HepG2 (cell line): ENCODE data around the gene GPR15.

ENCODE experiments used
- CTCF ChIP-seq: sonication (generic); formaldehyde crosslinking; IDR thresholded peaks from 2 replicates; pipeline ENCODE4 v1.5.0; 2020; ENCODE audit warnings: mild to moderate bottlenecking, missing genetic modification reagents, moderate library complexity
- ETV5 ChIP-seq: IDR thresholded peaks from 2 replicates; pipeline ENCODE4 v1.6.1; 2018; ENCODE audit warnings: missing biosample characterization, missing genetic modification reagents, inconsistent platforms, borderline replicate concordance
- GLI4 ChIP-seq: sonication (generic); formaldehyde crosslinking; IDR thresholded peaks from 2 replicates; pipeline ENCODE4 v1.5.1; 2020; ENCODE audit warnings: missing genetic modification reagents, mild to moderate bottlenecking, moderate library complexity, borderline replicate concordance
- MYC ChIP-seq: sonication (generic); formaldehyde crosslinking; IDR thresholded peaks from 2 replicates; pipeline ENCODE4 v1.9.0; 2021; ENCODE audit warnings: missing genetic modification reagents, borderline replicate concordance
- NR1H2 ChIP-seq: sonication (generic); formaldehyde crosslinking; IDR thresholded peaks from 2 replicates; pipeline ENCODE4 v1.8.1; 2022; ENCODE audit warnings: low read depth, missing genetic modification reagents, borderline replicate concordance
- PITX1 ChIP-seq: sonication (generic); formaldehyde crosslinking; IDR thresholded peaks from 2 replicates; pipeline ENCODE4 v1.5.1; 2020; ENCODE audit warnings: mild to moderate bottlenecking, missing genetic modification reagents
- RAD51 ChIP-seq: fragments of 450-650 bp; IDR thresholded peaks from 2 replicates; pipeline ENCODE4 v1.6.1; 2016; ENCODE audit warnings: borderline replicate concordance
- RELA ChIP-seq: sonication (generic); formaldehyde crosslinking; IDR thresholded peaks from 2 replicates; pipeline ENCODE4 v1.4.0; 2020; ENCODE audit warnings: missing genetic modification reagents
- RNF219 ChIP-seq: sonication (generic); formaldehyde crosslinking; IDR thresholded peaks from 2 replicates; pipeline ENCODE4 v1.5.0; 2020; ENCODE audit warnings: mild to moderate bottlenecking, missing genetic modification reagents

- TF ChIP-seq CTCF: no peak
- TF ChIP-seq NR1H2 (CRISPR knock-in tag): no peak
- TF ChIP-seq RELA (CRISPR knock-in tag): no peak
- no peak for TF ChIP-seq ETV5 (CRISPR knock-in tag)
- TF ChIP-seq RNF219: no peak
- TF ChIP-seq PITX1 (CRISPR knock-in tag): no peak
- TF ChIP-seq MYC (CRISPR knock-in tag): no peak
- TF ChIP-seq GLI4 (CRISPR knock-in tag): no peak
- no peak for TF ChIP-seq RAD51
These were observed 48.9 kb upstream of the GPR15 start for GRCh38 chr3:98482717-98483482.
